HG02981 (cell line): ENCODE data around the gene ACTN4.

Experiments
- ATAC-seq: cut with Tn5 transposase; IDR thresholded peaks from one replicate; pipeline ENCODE4 v1.9.1; 2021; ENCODE audit warnings: mild to moderate bottlenecking, moderate library complexity; ENCODE audit not compliant: unreplicated experiment

Gene ACTN4

DNA sequence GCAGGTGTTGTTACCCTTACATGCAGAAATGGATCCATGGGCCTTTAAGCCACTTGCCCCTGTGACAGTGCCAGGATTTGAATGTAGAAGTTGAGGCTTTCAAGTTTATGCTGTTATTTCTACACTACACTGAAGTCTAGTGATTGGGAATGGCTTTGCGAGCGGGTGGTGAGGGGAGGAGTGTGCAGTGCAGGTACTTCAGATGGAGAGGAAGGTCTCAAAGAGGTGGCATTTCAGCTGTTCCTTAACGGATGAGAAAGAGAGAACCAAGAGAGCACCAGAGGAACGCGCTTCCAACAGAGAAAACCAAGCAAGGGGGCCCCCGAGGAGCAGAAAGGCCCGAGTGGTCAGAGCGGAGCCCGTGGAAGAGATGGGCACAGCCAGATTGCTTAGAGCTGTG lies 13.3 kb downstream of the ACTN4 start:
- ATAC-seq = no peak

DNA sequence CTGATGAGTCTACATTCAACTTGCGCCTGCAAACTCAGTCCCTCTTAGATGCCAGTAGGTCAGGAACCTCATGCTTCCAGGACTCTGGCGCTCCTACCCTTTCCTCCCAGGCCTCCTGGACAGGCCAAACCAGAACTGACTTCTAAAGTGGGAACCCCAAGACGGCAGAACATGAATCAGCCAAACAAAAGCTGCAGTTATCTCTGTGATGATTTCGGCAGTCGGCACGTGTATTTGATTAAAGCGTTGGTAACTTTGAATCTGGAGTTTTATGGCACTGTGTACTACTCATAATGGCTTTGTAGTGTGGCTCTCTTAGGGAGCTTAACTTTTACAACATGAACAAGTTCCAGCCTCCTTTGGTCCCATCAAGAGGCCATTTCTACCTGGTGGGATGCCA lies 13.7 kb downstream of the ACTN4 start:
- ATAC-seq = no peak

DNA sequence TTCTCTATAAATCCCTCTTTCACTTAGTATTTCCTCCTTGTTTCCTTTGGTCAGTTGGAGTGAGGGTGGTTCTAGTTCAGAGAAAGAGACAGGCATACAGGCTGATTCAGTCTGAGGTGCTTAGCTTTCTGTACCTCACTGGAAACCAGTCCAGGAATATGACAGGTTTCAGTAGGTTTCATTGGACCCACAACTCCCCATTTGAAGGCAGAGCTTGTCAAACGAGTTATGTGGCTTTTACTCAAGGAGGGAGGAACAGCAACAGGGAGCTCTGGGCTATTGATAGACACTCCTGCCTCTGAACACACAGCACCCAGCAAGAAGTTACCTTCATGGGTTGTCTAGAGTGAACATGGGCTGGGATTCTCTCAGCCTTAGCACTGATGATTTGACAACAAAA lies 14.5 kb downstream of the ACTN4 start:
- no peak for ATAC-seq

DNA sequence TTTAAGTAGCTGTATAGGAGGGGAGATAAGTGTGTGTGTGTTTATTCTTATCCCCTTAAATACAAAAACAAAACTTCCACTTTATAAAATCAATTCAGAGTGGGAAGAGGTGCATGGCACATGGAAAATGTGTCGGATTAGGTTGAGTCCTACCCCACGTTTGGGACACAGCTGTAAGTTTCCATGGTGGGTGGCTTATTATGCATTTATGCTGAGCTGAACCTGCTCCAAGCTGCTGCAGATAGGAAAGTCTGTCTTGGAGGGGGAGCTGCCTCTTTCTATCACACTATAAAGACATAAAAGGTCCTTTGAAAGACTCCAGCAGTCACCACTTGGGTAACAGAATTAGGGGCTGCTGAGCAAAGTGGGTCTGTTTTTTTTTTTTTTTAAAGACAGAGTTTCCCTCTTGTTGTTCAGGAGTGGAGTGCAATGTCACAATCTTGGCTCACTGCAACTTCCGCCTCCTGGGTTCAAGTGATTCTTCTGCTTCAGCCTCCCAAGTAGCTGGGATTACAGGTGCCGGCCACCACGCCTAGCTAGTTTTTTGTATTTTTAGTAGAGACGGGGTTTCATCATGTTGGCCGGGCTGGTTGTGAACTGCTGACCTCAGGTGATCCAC lies 15.2 kb downstream of the ACTN4 start:
- no peak for ATAC-seq

DNA sequence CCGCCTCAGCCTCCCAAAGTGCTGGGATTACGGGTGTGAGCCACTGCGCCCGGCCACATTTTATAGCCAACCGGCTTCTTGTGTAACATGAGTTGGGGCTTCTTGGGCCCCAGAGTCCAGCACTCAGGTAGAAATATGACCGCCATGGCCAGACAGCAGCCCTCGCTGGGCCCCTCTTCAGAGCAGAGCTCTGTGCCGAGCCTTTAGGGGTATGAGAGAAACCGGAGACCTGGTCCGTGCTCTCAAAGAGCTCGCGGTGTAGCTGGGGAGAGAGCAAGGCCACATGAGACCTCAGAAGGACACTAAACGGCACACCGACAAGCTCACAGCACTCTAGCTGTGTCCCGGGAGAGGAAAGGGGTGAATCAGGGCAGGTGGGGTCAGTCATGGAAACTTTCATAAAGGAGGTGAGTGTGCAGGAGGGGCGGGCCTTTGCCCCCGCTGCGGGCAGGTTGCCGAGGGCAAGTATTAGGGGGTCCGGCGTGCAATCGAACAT lies 15.8 kb downstream of the ACTN4 start:
- ATAC-seq = no peak

DNA sequence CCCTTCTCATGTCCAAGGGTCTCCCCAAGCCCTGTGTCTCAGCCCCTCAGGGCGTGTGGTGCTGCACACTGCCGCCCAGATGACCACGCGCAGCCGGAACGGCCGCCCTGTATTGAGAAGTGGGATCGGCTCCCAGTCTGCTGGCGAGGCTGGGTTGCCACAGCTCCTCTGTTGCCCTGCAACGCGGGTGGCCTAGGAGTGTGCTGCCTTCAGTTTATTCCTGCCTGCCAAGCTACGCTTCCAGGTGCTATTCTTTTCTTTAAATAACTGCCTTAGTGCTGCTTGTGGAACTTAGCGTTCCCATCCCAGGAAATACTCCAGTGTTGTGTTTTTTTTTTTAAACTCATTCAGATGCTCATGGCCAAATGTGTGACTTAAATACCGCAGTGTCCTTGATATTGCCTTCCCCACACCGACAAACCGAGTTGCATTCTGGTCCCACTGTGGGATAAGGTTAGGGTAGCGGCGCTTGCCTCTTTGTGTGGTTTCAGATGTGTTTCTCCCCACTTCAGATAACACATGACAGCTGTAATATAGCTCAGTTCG lies 16.6 kb downstream of the ACTN4 start:
- ATAC-seq = no peak

DNA sequence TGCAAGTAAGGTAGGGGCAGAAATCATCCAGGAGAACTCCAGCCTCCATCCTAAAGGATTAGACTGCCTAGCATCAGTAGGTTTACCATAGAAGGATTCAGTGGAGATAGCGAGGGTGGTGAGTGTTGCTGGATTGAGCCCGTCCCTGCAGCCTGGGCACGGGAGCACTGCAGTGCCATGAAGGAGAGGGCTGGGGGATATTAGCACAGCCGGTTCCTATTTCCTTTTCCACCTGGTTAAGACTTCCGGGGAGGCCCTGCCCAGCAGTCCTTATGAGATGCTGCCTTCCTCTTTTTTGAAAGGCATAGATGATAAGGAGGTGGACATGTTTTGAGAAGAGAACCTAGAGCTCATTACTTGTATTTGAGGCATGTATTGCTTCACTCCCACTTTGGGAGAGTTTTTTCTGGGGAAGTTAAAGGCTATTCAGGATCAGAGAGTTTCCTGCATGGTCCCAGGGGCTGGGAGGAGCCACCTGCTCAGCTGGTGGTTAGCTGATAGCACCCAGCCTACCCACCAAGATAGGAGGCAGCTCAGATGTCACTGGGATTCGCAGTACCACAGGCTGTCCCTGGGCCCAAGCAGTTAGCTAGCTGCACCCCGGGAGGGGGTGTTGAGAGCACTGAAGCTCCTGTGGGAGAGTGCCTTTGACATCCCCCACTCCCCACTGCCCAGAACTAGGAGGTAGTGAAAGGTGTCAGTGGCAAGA lies 17.2 kb downstream of the ACTN4 start:
- ATAC-seq = no peak

DNA sequence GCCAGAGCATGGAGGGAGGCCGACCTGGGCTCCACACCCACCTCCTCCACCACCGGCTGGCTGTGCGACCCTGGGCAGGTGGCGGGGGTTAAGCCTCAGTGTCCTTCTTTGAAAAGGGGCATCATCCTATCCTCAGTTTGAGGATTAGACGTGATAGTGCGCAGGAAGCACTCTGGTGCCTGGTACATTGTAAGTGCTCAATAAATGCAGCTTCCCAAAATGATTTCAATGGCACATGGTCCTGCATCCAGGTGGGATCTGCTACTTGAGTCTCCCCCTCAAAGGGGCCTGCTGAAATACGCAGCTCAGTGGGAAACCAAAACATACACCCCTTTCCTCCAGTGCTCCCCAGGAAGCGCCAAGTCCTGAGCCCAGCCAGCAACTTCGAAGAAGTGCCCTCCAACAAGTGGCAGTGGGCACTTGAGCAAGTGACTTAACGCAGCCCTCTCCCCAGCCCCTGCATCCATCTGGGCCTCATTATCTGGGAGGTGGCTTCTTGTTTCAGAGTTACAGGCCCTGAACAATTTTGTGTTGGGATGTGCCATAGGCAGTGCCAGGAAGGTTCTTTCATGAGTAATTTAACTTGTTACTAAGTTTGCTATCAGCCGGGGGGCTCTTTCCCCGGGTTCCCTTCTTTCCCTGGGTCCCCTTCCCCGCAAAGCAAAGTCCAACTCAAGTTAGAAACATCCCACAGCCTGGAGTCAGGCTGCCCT lies 17.9 kb downstream of the ACTN4 start:
- ATAC-seq = no peak

DNA sequence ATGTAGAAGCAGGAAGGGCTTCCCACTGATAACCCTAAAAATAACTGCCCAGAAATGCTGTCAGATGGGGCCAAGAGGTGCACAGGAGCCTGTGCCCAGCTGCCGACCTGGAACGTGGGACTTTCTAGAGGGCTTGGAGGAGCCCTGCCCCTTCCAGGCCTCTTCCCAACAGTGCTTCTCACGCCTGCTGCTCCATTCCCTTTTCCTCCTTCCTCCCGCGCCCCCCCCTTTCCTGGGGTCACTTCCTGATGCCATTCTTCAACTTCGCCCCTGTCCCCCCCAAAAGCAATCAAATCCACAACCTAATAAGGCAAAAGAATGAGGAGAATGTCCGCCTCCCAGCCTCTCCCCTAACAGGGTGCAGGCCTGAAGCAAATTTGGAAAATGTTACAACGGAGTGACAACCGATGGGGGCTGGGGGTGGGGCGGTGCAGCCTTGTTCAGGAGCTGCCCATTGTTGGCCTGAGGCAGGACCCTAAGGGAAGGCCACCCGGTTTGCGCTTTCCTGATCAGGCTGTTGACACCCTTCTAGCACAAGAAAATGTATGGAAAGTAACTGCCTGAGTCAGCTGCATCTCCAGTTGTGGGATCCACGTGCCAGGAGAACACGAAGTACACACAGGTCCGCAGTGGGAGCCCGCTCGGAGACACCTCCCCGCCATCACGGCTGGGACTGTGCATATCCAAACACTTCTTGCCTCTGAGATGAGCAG lies 18.7 kb downstream of the ACTN4 start:
- no peak for ATAC-seq

DNA sequence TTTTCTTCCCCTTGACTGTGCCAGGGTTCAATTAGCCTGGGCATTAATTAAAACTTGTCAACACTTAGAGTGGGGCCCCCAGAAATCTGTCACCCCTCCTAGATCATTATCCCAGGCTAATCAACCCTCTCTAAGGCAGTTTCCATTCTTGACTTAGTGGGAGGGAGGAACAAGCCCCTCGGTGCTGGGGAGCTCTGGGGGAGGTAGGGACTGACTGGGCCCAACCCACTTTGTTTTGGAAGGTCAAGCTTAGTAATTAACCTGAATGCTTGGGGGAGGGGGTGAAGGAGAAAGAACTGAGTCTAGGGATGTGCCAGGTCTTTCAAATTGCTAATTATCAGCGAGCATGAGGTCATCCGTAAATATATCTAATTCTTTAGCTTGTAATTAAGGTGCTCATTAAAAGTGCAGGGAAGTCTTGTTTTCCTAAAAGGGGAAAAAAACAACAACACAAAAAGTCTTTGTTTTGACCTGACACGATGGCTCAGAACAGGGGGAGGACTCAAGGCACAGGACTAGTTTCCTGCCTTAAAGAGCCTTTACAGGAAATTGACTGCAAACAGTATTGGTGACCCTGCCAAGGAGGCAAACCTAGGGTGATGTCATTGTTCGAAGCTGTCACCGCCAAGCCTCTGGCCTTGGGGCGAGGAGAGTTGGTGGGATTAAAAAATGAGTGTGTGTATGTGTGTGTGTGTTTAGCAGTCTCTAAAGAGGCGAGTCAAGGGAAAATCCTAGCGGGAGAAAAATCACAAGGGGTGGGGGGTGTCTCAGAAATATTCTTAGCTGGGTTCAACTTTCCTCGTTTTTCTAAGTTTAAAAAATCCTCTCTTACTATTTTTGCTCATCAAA lies 19.4 kb downstream of the ACTN4 start:
- no peak for ATAC-seq

DNA sequence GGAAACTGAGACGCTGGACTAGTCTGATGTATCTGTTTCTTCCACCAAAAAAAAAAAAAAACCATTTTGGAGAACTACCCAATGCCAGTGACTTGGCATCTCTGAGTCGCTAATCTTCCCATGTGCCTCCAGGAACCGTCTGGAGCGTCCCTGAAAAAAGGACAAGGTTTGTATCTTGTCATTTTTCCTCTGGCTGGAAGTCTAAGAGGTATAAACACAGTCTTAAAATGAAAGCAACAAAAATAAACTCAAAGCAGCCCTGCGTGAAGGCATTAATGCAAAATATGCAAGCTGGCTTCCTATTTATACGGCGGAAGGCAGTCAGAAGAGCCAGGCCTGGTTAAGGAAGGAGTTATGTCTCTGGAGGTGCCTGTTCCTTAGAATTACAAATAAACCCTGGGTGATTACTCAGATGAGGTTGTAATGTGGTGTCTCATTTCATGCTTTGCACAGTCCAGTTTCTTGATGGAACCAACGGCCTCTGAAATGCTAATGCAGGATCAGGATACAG lies 20.3 kb downstream of the ACTN4 start:
- ATAC-seq = no peak

DNA sequence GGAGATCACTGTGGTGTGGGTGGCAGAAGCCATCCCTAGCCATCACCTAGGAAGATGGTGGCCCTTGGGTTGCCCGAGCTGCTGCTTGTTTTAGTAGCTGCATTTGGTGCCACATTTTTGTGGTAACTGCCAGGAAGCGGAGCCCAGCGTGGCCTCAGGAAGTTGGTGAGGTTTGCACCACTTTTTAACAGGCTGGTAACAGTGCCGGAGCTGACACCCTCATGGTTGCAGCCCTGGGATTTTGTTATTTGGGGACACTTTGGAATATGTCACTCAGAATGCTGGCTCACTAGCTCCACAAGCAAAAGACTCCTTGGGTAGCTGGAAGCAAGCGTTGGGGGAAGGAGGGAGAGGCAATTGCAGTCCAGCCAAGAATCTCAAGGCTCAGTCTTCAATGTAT lies 22.1 kb downstream of the ACTN4 start:
- ATAC-seq = no peak

DNA sequence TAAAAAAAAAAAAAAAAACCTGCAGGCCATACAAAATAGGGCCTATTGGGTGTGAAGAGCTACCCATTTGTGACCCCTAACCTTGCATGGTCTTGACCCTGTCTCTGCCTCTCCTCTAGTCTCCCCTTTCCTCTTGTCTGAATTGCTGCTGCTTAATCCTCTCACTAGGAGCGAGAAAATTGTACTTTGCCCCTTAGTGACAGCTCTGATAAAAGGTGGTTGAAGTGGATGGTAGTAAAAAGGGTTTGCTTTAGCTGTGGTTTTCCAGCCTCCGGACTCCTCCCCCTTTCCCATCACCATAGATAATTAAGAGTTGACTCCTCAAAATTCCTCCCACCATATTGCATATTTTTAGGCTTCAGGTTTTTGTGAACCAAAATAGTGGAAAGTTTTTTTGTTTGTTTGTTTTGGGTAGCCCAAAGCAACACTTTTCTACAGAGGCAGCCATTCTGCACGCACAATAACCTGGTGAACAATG lies 23.5 kb downstream of the ACTN4 start:
- no peak for ATAC-seq

DNA sequence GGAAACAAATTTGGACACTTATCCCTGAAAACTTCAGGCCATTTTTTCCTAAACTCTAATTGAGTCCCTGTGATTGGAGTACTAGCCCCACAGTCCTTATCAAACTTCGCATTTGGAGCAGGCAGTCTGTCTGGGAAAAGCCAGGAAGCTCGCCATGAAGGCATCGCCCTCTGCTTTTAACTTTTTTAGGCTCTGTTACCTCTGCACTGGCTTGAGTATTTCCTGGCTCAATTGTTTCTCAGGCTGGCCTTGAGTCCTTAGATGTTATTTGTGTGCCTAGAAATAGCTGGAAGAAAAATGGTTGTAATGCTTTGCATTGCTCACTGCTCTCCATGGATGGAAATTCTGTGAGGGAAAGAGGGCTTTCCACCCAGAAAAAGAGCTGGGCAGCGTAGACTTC lies 24.2 kb downstream of the ACTN4 start:
- ATAC-seq = no peak

DNA sequence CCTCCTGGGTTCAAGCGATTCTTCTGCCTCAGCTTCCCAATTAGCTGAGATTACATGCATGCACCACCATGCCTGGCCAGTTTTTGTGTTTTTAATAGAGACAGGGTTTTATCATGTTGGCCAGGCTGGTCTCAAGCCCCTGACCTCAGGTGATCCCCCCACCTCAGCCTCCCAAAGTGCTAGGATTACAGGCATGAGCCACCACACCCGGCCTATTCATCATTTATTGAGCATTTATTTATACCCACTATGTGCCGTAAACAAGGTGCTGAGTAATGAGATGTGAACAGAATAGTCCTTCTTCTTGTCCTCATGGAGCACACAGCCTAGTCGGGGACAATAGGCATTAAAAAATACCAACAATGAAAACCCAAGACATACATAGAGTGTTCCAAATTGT lies 25.6 kb downstream of the ACTN4 start:
- no peak for ATAC-seq

DNA sequence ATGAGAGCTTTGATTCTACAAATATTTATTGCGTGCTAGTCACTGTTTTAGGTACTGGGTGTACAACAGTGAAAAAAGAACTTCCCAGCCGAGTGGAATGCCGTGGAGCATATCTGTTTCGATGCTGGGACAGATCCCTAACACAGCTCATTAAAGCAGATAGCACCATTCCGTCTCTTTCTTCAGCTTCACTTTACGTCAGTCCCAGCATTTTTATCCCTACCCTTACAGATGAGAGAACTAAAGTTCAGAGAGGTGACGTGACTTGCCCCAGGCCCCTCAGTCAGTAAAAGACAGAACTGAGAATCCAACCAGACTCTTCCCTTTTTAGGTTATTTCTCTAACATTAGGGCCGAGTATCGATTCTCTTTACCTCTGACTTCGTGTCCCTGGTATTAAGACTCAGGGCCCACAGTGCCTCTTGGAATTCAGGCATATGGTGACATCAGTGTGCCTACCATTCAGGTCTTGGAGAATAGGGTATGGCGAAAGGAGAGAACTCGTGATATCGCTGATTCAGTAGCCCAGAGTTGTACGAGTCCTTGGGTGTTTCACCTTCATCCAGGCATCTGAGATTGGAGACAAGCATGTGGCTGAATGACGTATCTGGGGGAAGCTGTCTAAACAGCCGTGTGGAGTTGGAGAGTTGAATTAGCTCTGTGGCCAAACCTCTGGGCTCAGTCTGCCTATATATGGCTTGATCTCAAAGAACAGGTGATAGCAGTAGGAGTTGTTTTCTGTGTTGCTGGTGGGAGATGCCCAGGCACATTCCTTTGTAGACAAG lies 27.1 kb downstream of the ACTN4 start:
- no peak for ATAC-seq

DNA sequence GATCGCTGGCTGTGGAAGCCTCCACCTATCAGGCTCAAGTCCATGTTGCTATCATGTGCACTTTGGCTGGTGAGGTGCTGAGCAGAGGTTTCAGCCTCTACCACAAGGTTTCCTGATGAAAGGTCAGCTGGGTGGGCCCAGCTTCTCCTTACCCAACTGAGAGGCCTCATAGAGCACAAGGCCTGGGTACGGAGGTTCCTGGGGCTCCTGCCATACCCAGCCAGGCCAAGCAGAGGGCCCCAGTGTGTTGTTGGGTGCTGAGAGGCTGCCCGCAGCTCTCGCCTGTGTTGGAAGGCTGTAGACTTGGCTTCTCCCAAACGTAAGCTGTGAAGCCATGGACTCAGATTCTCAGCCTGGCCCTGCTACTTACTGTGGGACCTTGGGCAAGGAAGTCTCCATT lies 28.2 kb downstream of the ACTN4 start:
- ATAC-seq = no peak

DNA sequence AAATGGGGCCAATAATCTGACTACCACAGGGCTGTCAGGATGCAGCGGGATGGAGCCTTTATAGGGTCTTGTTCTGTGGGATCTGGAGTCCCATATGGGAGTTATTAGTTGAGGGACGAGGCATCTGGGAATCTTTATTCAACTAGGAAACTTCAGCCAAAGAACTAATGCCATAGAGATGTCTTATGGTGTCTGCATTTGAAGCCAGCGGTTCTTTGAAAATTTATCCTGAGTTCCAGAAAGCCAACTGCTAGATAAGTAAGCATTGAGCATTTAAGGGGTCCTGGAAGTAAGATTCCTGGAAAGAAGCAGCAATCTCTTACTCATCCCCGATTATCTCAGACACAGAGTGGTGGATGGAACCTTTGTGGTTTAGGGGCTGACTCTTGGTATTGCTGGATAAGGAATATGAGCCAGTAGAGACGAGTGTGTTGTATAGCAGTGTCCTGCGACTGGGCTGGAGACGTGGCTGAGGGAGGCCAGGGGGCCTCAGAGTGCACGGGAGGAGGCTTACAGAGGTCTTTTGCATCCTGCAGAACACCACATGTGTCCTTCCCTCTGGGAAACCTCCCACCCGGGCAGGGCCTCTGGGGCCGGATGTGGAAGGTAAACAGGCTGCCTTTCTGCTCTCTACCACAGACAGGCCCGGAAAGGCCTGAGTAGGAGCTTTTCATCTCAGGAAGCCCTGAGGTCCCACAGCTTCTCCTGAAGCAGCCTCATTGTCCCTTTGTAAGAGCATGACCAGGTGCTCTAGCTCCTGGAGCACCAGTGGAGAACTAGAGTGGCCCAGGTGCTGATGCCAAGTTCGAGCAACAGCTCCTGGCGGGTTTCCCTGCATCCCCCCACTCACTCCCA lies 28.8 kb downstream of the ACTN4 start:
- no peak for ATAC-seq
